WTC11 (cell line): ENCODE data around the gene ERH.

Source experiments
- HMGA2 ChIP-seq: fragments of 250-450 bp; sonication (Bioruptor Pico); IDR thresholded peaks from 2 replicates; pipeline ENCODE4 v1.4.0; 2021; ENCODE audit warnings: mild to moderate bottlenecking, moderate library complexity
- NFYB ChIP-seq: sonication (generic); formaldehyde crosslinking; conservative IDR thresholded peaks from 2 replicates; pipeline ENCODE4 v1.8.0; 2022; ENCODE audit warnings: low read depth, missing genetic modification reagents
- NR2C2 ChIP-seq: sonication (generic); formaldehyde crosslinking; IDR thresholded peaks from 2 replicates; pipeline ENCODE4 v1.8.0; 2022; ENCODE audit warnings: mild to moderate bottlenecking, missing genetic modification reagents
- SMAD3 ChIP-seq: sonication (generic); formaldehyde crosslinking; IDR thresholded peaks from 2 replicates; pipeline ENCODE4 v1.8.0; 2022; ENCODE audit warnings: missing genetic modification reagents, mild to moderate bottlenecking, borderline replicate concordance
- TF ChIP-seq, protein P1 (sequence below): fragments of 250-450 bp; sonication (Bioruptor Pico); IDR thresholded peaks from 2 replicates; pipeline ENCODE4 v1.9.0; 2021; ENCODE audit warnings: moderate library complexity, mild to moderate bottlenecking, inconsistent platforms, borderline replicate concordance
- TF ChIP-seq, protein P2 (sequence below): fragments of 200-600 bp; IDR thresholded peaks from 2 replicates; pipeline ENCODE4 v1.8.0; 2022; ENCODE audit warnings: antibody characterized with exemption
- TF ChIP-seq, protein P3 (sequence below): sonication (generic); formaldehyde crosslinking; IDR thresholded peaks from 2 replicates; pipeline ENCODE4 v1.8.1; 2022; ENCODE audit warnings: mild to moderate bottlenecking, moderate library complexity, missing genetic modification reagents
- TF ChIP-seq, protein P4 (sequence below): sonication (generic); formaldehyde crosslinking; IDR thresholded peaks from 2 replicates; pipeline ENCODE4 v1.8.0; 2022; ENCODE audit warnings: mild to moderate bottlenecking, missing genetic modification reagents
- TF ChIP-seq, protein P5 (sequence below): sonication (generic); formaldehyde crosslinking; IDR thresholded peaks from 2 replicates; pipeline ENCODE4 v1.8.0; 2022; ENCODE audit warnings: mild to moderate bottlenecking, missing genetic modification reagents

GRCh38 chr14:69350892-69351291, 47.2 kb downstream of the ERH start:
- TF ChIP-seq, protein P1, sequence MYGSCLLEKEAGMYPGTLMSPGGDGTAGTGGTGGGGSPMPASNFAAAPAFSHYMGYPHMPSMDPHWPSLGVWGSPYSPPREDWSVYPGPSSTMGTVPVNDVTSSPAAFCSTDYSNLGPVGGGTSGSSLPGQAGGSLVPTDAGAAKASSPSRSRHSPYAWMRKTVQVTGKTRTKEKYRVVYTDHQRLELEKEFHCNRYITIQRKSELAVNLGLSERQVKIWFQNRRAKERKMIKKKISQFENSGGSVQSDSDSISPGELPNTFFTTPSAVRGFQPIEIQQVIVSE (CRISPR knock-in tag), result no peak
- TF ChIP-seq, protein P2, sequence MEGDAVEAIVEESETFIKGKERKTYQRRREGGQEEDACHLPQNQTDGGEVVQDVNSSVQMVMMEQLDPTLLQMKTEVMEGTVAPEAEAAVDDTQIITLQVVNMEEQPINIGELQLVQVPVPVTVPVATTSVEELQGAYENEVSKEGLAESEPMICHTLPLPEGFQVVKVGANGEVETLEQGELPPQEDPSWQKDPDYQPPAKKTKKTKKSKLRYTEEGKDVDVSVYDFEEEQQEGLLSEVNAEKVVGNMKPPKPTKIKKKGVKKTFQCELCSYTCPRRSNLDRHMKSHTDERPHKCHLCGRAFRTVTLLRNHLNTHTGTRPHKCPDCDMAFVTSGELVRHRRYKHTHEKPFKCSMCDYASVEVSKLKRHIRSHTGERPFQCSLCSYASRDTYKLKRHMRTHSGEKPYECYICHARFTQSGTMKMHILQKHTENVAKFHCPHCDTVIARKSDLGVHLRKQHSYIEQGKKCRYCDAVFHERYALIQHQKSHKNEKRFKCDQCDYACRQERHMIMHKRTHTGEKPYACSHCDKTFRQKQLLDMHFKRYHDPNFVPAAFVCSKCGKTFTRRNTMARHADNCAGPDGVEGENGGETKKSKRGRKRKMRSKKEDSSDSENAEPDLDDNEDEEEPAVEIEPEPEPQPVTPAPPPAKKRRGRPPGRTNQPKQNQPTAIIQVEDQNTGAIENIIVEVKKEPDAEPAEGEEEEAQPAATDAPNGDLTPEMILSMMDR, result no peak
- TF ChIP-seq NR2C2 (CRISPR knock-in tag) (no peak), NFYB (CRISPR knock-in tag) (no peak), SMAD3 (CRISPR knock-in tag) (no peak), HMGA2 (CRISPR knock-in tag) (no peak)
- TF ChIP-seq, protein P3, sequence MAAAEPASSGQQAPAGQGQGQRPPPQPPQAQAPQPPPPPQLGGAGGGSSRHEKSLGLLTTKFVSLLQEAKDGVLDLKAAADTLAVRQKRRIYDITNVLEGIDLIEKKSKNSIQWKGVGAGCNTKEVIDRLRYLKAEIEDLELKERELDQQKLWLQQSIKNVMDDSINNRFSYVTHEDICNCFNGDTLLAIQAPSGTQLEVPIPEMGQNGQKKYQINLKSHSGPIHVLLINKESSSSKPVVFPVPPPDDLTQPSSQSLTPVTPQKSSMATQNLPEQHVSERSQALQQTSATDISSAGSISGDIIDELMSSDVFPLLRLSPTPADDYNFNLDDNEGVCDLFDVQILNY (CRISPR knock-in tag), result no peak
- TF ChIP-seq, protein P4, sequence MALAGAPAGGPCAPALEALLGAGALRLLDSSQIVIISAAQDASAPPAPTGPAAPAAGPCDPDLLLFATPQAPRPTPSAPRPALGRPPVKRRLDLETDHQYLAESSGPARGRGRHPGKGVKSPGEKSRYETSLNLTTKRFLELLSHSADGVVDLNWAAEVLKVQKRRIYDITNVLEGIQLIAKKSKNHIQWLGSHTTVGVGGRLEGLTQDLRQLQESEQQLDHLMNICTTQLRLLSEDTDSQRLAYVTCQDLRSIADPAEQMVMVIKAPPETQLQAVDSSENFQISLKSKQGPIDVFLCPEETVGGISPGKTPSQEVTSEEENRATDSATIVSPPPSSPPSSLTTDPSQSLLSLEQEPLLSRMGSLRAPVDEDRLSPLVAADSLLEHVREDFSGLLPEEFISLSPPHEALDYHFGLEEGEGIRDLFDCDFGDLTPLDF (CRISPR knock-in tag), result no peak
- TF ChIP-seq, protein P5, sequence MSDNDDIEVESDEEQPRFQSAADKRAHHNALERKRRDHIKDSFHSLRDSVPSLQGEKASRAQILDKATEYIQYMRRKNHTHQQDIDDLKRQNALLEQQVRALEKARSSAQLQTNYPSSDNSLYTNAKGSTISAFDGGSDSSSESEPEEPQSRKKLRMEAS (CRISPR knock-in tag), result no peak
